Suprapubic skin (tissue), 3 donors: ENCODE data around the gene MAPRE2.

Experiments used
- POLR2A ChIP-seq, 2 donors: fragments of 450-650 bp; IDR thresholded peaks; one replicate each; pipeline ENCODE4 v1.6.1; 2017; ENCODE audit warnings: antibody characterized with exemption in 2 of 2, mild to moderate bottlenecking in 2 of 2, moderate library complexity in 2 of 2
- TF ChIP-seq, protein P1 (sequence below), 2 donors: fragments of 200-600 bp in 1 of 2; fragments of 450-650 bp in 1 of 2; sonication (generic) in 1 of 2; IDR thresholded peaks; one replicate each; pipeline ENCODE4 v1.5.1; 2016 to 2019; ENCODE audit warnings: antibody characterized with exemption in 2 of 2, mild to moderate bottlenecking in 1 of 2, moderate library complexity in 1 of 2

- TF ChIP-seq, protein P1, sequence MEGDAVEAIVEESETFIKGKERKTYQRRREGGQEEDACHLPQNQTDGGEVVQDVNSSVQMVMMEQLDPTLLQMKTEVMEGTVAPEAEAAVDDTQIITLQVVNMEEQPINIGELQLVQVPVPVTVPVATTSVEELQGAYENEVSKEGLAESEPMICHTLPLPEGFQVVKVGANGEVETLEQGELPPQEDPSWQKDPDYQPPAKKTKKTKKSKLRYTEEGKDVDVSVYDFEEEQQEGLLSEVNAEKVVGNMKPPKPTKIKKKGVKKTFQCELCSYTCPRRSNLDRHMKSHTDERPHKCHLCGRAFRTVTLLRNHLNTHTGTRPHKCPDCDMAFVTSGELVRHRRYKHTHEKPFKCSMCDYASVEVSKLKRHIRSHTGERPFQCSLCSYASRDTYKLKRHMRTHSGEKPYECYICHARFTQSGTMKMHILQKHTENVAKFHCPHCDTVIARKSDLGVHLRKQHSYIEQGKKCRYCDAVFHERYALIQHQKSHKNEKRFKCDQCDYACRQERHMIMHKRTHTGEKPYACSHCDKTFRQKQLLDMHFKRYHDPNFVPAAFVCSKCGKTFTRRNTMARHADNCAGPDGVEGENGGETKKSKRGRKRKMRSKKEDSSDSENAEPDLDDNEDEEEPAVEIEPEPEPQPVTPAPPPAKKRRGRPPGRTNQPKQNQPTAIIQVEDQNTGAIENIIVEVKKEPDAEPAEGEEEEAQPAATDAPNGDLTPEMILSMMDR (IDR thresholded peaks at IDR 0.05): no peak
- no peak for TF ChIP-seq POLR2A (IDR thresholded peaks at IDR 0.05)
These were observed 14.5 kb downstream of the MAPRE2 start for GRCh38 chr18:35055726-35056125.
